K562 (cell line): Measurements from ENCODE around the gene CACYBP. TPM values are rescaled to one million over a fixed set of nuclear protein-coding genes. Genes with fewer than 3 reads are reported as not detected.

Source experiments
- ADNP ChIP-seq: fragments of 200-800 bp; sonication (Bioruptor generic); IDR thresholded peaks from 2 replicates; pipeline ENCODE4 v1.6.1; 2016; ENCODE audit warnings: missing genetic modification characterization, missing compliant biosample characterization
- CREBBP ChIP-seq: IDR thresholded peaks from one replicate; pipeline ENCODE4 v1.6.1; 2012; ENCODE audit warnings: low read depth, mild to moderate bottlenecking, control low read depth, inconsistent platforms, low read length
- HNRNPK ChIP-seq: fragments of 200-400 bp; formaldehyde crosslinking; IDR thresholded peaks from one replicate; pipeline ENCODE4 v1.6.1; 2018; ENCODE audit warnings: mild to moderate bottlenecking, low read depth, low read length; ENCODE audit not compliant: poor library complexity, severe bottlenecking
- JUND ChIP-seq, 2 experiments: IDR thresholded peaks; 2 replicates in 1 of 2; 3 replicates in 1 of 2; pipeline ENCODE4 v1.6.1; 2011; ENCODE audit warnings: borderline replicate concordance in 2 of 2, low read depth in 2 of 2, low read length in 2 of 2, improper control_type of control experiment in 1 of 2, missing biosample characterization in 1 of 2, missing genetic modification characterization in 1 of 2, missing genetic modification reagents in 1 of 2
- MECOM ChIP-seq: fragments of 250-450 bp; sonication (Bioruptor Pico); IDR thresholded peaks from 2 replicates; pipeline ENCODE4 v1.8.0; 2022; ENCODE audit warnings: inconsistent platforms
- MEIS2 ChIP-seq: fragments of 450-650 bp; IDR thresholded peaks from 2 replicates; pipeline ENCODE4 v1.6.1; 2014; ENCODE audit warnings: mild to moderate bottlenecking; ENCODE audit not compliant: partially characterized antibody
- PCBP1 ChIP-seq: fragments of 200-400 bp; formaldehyde crosslinking; IDR thresholded peaks from 2 replicates; pipeline ENCODE4 v1.6.1; 2018; ENCODE audit warnings: mild to moderate bottlenecking, low read depth, low read length; ENCODE audit not compliant: poor library complexity, severe bottlenecking
- SMAD1 ChIP-seq: fragments of 150-350 bp; IDR thresholded peaks from 2 replicates; pipeline ENCODE4 v1.6.1; 2014; ENCODE audit warnings: low read length, low read depth; ENCODE audit not compliant: partially characterized antibody
- SRSF1 ChIP-seq: fragments of 200-400 bp; formaldehyde crosslinking; IDR thresholded peaks from 2 replicates; pipeline ENCODE4 v1.6.1; 2017; ENCODE audit warnings: mild to moderate bottlenecking, low read depth, low read length, moderate library complexity
- SRSF7 ChIP-seq: fragments of 200-400 bp; formaldehyde crosslinking; optimal IDR thresholded peaks from 2 replicates; pipeline ENCODE3; 2017; ENCODE audit warnings: mild to moderate bottlenecking, low read depth, low read length
- TEAD1 ChIP-seq, 2 experiments: fragments of 450-650 bp in 1 of 2; sonication (generic) in 1 of 2; formaldehyde crosslinking; IDR thresholded peaks; 2 replicates each; pipeline versions ENCODE4 v1.4.0 to v1.8.0; 2020 to 2022; ENCODE audit warnings: mild to moderate bottlenecking in 2 of 2, missing genetic modification reagents in 1 of 2
- ZNF121 ChIP-seq: sonication (generic); formaldehyde crosslinking; conservative IDR thresholded peaks from 2 replicates; pipeline ENCODE4 v1.8.0; 2022; ENCODE audit warnings: missing genetic modification reagents
- ZNF274 ChIP-seq: IDR thresholded peaks from 2 replicates; pipeline ENCODE4 v1.6.1; 2011; ENCODE audit warnings: low read depth, mild to moderate bottlenecking, low read length, moderate library complexity, borderline replicate concordance
- ZNF41 ChIP-seq: fragments of 250-450 bp; sonication (Bioruptor Pico); conservative IDR thresholded peaks from 2 replicates; pipeline ENCODE4 v1.4.0; 2020; ENCODE audit warnings: mild to moderate bottlenecking
- polyA plus RNA-seq, 8 experiments: library from polyadenylated mRNA; depleted of rRNA in 4 of 8; stranded (reverse) in 5 of 8; unstranded in 3 of 8; fragments of >200 nt; fragmentation: Nextera tagmentation in 2 of 8; fragmentation: Illumina TruSeq in 1 of 8; extraction: Ambion mirVana in 2 of 8; extraction: Trizol in 1 of 8; gene quantifications; 2 replicates each; pipeline versions ENCODE4 v1.2.1 to v1.2.3, GENCODE V29; 2011 to 2014; ENCODE audit warnings: inconsistent platforms in 1 of 8, missing spikeins in 1 of 8
- total RNA-seq, 7 experiments: library from RNA; depleted of rRNA in 6 of 7; stranded (reverse); fragments of >200 nt in 6 of 7; fragmentation: Illumina TruSeq in 2 of 7; extraction: Trizol in 2 of 7; gene quantifications; 2 replicates each; pipeline versions ENCODE4 v1.2.1 to v1.2.3, GENCODE V29; 2011 to 2021; ENCODE audit warnings: low replicate concordance in 1 of 7
- TF ChIP-seq, protein P1 (sequence below): fragments of 150-350 bp; IDR thresholded peaks from 2 replicates; pipeline ENCODE4 v1.6.1; 2014; ENCODE audit warnings: low read depth, mild to moderate bottlenecking, low read length, borderline replicate concordance
- TF ChIP-seq, protein P2 (sequence below), 2 experiments: fragments of 150-350 bp in 1 of 2; IDR thresholded peaks; 2 replicates each; pipeline ENCODE4 v1.6.1; 2012 to 2016; ENCODE audit warnings: low read depth in 2 of 2, low read length in 2 of 2, mild to moderate bottlenecking in 1 of 2, moderate library complexity in 1 of 2
- TF ChIP-seq, protein P3 (sequence below): fragments of 450-650 bp; formaldehyde crosslinking; IDR thresholded peaks from 2 replicates; pipeline ENCODE4 v1.4.0; 2020; ENCODE audit warnings: mild to moderate bottlenecking, moderate library complexity

Gene CACYBP
- total and polyA plus RNA-seq, 9 of the 15 experiments (the other 6 are each of a cell fraction or from before 2014, with no cell fraction given), result 147 to 1,576 (median 488) TPM

DNA sequence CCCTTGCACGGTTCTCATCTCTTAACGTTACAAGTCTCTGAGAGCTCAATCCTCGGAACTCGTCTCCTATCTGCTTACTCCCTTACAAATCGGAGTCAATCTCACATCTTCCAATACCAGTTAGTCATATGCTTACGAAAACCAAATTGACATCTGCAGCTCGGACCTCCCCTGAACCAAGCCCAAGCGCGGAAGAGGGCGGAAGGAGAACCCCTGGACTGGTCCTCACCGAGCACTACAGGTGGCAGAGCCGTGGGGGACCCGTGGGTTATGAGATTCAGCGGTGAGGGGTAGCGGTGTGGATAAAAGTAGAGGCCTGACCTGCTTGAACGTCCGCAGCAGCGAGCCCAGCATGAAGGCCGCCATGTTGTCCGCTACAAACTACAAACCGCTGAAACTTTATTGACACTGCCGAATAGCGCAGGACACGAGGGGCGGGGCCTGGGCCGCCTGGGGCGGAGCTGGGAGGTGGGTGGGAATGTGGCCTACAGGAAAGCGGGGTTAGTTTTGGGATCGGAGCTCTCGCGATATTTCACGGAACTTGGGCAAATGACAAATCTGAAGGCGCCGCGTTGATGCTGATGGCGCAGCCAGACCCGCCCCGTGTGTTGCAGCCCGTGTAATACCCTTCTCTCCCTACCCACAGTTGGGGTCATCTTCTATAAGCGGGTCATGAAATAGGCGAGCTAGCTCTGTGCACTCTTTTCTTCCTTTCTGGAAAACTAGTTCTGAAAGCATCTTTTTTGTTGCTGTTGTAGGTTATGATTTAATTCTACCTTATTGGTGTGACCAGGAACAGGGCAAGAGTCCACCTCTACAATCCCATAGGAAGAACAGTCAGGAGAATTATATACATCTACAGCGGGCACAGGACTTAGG is 23.5 kb downstream of the CACYBP start, which contains the start of gene MRPS14 (continued):
- TF ChIP-seq ADNP (tag) (no peak), HNRNPK (no peak), ZNF274 (no peak), CREBBP (no peak), SRSF7 (no peak), ZNF41 (CRISPR knock-in tag) (no peak), PCBP1 (no peak), JUND (IDR thresholded peaks at IDR 0.05; ENCODE audit: borderline replicate concordance, low read depth, low read length) (peak; percentile 75), JUND (tag; IDR thresholded peaks at IDR 0.05; ENCODE audit: borderline replicate concordance, low read depth, low read length) (peak; percentile 46; the same call in 2 of the 3 replicates), SMAD1 (no peak), MEIS2 (peak; percentile 13), MECOM (no peak), TEAD1 (CRISPR knock-in tag; IDR thresholded peaks at IDR 0.05) (peak in 1 of 2 experiments; percentile 98; a peak in 2 of 4 replicates), ZNF121 (CRISPR knock-in tag) (no peak), SRSF1 (no peak)
- TF ChIP-seq, protein P1, sequence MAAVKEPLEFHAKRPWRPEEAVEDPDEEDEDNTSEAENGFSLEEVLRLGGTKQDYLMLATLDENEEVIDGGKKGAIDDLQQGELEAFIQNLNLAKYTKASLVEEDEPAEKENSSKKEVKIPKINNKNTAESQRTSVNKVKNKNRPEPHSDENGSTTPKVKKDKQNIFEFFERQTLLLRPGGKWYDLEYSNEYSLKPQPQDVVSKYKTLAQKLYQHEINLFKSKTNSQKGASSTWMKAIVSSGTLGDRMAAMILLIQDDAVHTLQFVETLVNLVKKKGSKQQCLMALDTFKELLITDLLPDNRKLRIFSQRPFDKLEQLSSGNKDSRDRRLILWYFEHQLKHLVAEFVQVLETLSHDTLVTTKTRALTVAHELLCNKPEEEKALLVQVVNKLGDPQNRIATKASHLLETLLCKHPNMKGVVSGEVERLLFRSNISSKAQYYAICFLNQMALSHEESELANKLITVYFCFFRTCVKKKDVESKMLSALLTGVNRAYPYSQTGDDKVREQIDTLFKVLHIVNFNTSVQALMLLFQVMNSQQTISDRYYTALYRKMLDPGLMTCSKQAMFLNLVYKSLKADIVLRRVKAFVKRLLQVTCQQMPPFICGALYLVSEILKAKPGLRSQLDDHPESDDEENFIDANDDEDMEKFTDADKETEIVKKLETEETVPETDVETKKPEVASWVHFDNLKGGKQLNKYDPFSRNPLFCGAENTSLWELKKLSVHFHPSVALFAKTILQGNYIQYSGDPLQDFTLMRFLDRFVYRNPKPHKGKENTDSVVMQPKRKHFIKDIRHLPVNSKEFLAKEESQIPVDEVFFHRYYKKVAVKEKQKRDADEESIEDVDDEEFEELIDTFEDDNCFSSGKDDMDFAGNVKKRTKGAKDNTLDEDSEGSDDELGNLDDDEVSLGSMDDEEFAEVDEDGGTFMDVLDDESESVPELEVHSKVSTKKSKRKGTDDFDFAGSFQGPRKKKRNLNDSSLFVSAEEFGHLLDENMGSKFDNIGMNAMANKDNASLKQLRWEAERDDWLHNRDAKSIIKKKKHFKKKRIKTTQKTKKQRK, result peak; percentile 44; the same call in 1 of the 2 replicates
- TF ChIP-seq, protein P2, sequence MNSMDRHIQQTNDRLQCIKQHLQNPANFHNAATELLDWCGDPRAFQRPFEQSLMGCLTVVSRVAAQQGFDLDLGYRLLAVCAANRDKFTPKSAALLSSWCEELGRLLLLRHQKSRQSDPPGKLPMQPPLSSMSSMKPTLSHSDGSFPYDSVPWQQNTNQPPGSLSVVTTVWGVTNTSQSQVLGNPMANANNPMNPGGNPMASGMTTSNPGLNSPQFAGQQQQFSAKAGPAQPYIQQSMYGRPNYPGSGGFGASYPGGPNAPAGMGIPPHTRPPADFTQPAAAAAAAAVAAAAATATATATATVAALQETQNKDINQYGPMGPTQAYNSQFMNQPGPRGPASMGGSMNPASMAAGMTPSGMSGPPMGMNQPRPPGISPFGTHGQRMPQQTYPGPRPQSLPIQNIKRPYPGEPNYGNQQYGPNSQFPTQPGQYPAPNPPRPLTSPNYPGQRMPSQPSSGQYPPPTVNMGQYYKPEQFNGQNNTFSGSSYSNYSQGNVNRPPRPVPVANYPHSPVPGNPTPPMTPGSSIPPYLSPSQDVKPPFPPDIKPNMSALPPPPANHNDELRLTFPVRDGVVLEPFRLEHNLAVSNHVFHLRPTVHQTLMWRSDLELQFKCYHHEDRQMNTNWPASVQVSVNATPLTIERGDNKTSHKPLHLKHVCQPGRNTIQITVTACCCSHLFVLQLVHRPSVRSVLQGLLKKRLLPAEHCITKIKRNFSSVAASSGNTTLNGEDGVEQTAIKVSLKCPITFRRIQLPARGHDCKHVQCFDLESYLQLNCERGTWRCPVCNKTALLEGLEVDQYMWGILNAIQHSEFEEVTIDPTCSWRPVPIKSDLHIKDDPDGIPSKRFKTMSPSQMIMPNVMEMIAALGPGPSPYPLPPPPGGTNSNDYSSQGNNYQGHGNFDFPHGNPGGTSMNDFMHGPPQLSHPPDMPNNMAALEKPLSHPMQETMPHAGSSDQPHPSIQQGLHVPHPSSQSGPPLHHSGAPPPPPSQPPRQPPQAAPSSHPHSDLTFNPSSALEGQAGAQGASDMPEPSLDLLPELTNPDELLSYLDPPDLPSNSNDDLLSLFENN (IDR thresholded peaks at IDR 0.05; ENCODE audit: low read depth in 2 of 2, low read length in 2 of 2), result peak in 1 of 2 experiments; percentile 35; a peak in 1 of 4 replicates
- TF ChIP-seq, protein P3, sequence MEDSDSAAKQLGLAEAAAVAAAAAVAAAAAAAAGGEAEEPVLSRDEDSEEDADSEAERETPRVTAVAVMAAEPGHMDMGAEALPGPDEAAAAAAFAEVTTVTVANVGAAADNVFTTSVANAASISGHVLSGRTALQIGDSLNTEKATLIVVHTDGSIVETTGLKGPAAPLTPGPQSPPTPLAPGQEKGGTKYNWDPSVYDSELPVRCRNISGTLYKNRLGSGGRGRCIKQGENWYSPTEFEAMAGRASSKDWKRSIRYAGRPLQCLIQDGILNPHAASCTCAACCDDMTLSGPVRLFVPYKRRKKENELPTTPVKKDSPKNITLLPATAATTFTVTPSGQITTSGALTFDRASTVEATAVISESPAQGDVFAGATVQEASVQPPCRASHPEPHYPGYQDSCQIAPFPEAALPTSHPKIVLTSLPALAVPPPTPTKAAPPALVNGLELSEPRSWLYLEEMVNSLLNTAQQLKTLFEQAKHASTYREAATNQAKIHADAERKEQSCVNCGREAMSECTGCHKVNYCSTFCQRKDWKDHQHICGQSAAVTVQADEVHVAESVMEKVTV, result no peak
